K562 (cell line): ENCODE measurements around the gene PACRG. TPM values are rescaled to one million over a fixed set of nuclear protein-coding genes. Genes with fewer than 3 reads are reported as not detected.

ENCODE experiments used
- ATAC-seq: fragments of 200-7000 bp; cut with Tn5 transposase; 3 replicates; pipeline ENCODE4 v1.9.1; 2020; ENCODE audit warnings: moderate library complexity
- BruUV-seq: library from RNA; stranded (reverse); fragments of 400-500 nt; replicated peaks from 2 replicates; lab custom pipeline; 2021; lab: Mats Ljungman, UMichigan
- CTCF ChIA-PET: fragments of 300-600 bp; formaldehyde crosslinking; extraction: SDS; loops from one replicate; lab custom pipeline; 2021; ENCODE audit warnings: low intra/inter-chr PET ratio; lab: Yijun Ruan, JAX
- POLR2A ChIA-PET: fragments of 300-600, 350-650 bp; sonication (Branson Sonifier 250); formaldehyde crosslinking; extraction: SDS; loops from one replicate; lab custom pipeline; 2021; ENCODE audit warnings: antibody characterized with exemption, inconsistent platforms; lab: Yijun Ruan, JAX
- DNase-seq, 4 experiments: peaks; one replicate each; pipeline versions ENCODE4 v3.0.0 to v3.0.0-alpha.2; 2011 to 2018; ENCODE audit warnings: low spot score in 3 of 4, mixed read lengths in 3 of 4; ENCODE audit errors: extremely low read depth in 1 of 4
- FAIRE-seq: peaks from 2 replicates; lab custom pipeline; 2011; peaks lifted over from hg19 to GRCh38; lab: Jason Lieb, UNC
- H2AFZ ChIP-seq: 2 replicates; pipeline ENCODE4 v1.6.0; 2011; ENCODE audit warnings: low read depth, low read length, control low read depth, inconsistent platforms
- H3K27ac ChIP-seq: fragments of 200-600 bp; 3 replicates; pipeline ENCODE4 v1.8.0; 2011; ENCODE audit warnings: low read depth, mild to moderate bottlenecking, control low read depth, inconsistent platforms, low read length, moderate library complexity, mixed read lengths; ENCODE audit errors: extremely low read depth
- H3K27me3 ChIP-seq, 2 experiments: fragments of 300-600 bp in 1 of 2; 2 replicates in 1 of 2; 3 replicates in 1 of 2; pipeline versions ENCODE4 v1.6.0 to v1.8.0; 2011; ENCODE audit warnings: inconsistent platforms in 2 of 2, low read length in 2 of 2, mild to moderate bottlenecking in 1 of 2, mixed read lengths in 1 of 2, moderate library complexity in 1 of 2; ENCODE audit not compliant: control insufficient read depth in 2 of 2, insufficient read depth in 2 of 2
- H3K36me3 ChIP-seq: fragments of 300-600 bp; 3 replicates; pipeline ENCODE4 v1.8.0; 2011; ENCODE audit warnings: mild to moderate bottlenecking, low read length, inconsistent platforms; ENCODE audit not compliant: control insufficient read depth, insufficient read depth
- H3K4me1 ChIP-seq, 2 experiments: fragments of 200-600 bp in 1 of 2; replicated peaks in 1 of 2; 2 replicates in 1 of 2; 3 replicates in 1 of 2; pipeline versions ENCODE4 v1.5.1 to v1.8.0; 2011; ENCODE audit warnings: inconsistent platforms in 2 of 2, low read length in 2 of 2, mild to moderate bottlenecking in 1 of 2, mixed read lengths in 1 of 2, moderate library complexity in 1 of 2; ENCODE audit not compliant: control insufficient read depth in 2 of 2, insufficient read depth in 2 of 2
- H3K4me2 ChIP-seq: 2 replicates; pipeline ENCODE4 v1.6.1; 2011; ENCODE audit warnings: low read length, control low read depth, inconsistent platforms, mixed read lengths; ENCODE audit not compliant: insufficient read depth
- H3K4me3 ChIP-seq: fragments of 200-600 bp; sonication (generic), shearing (Covaris generic); 2 replicates; pipeline ENCODE4 v1.5.1; 2016; ENCODE audit warnings: control low read depth, inconsistent platforms
- H3K79me2 ChIP-seq: fragments of 200-600 bp; 3 replicates; pipeline ENCODE4 v1.8.0; 2011; ENCODE audit warnings: low read length, inconsistent platforms; ENCODE audit not compliant: control insufficient read depth, insufficient read depth
- H3K9ac ChIP-seq, 2 experiments: 2 replicates each; pipeline versions ENCODE4 v1.6.0 to v1.6.1; 2011; ENCODE audit warnings: low read depth in 2 of 2, low read length in 2 of 2, control low read depth in 1 of 2, inconsistent platforms in 1 of 2, mild to moderate bottlenecking in 1 of 2, mixed read lengths in 1 of 2; ENCODE audit not compliant: insufficient read depth in 1 of 2
- H3K9me1 ChIP-seq: one replicate; pipeline ENCODE4 v1.6.0; 2011; ENCODE audit warnings: inconsistent platforms, mild to moderate bottlenecking, low read length, moderate library complexity; ENCODE audit not compliant: control insufficient read depth, insufficient read depth
- H3K9me3 ChIP-seq: replicated peaks from 2 replicates; pipeline ENCODE4 v1.5.1; 2011; ENCODE audit warnings: low read depth, low read length, inconsistent platforms; ENCODE audit not compliant: control insufficient read depth, insufficient read depth
- H4K20me1 ChIP-seq: replicated peaks from 2 replicates; pipeline ENCODE4 v1.6.1; 2011; ENCODE audit warnings: low read length, inconsistent platforms, mixed read lengths; ENCODE audit not compliant: control insufficient read depth, insufficient read depth
- ARHGAP35 ChIP-seq: fragments of 450-650 bp; IDR thresholded peaks from 2 replicates; pipeline ENCODE4 v1.6.1; 2018; ENCODE audit not compliant: partially characterized antibody
- ATF7 ChIP-seq: fragments of 450-650 bp; IDR thresholded peaks from 2 replicates; pipeline ENCODE4 v1.7.1; 2014; ENCODE audit warnings: mild to moderate bottlenecking, moderate library complexity
- FOXJ3 ChIP-seq: sonication (generic); formaldehyde crosslinking; IDR thresholded peaks from 2 replicates; pipeline ENCODE4 v1.4.0; 2020; ENCODE audit warnings: mild to moderate bottlenecking, missing genetic modification reagents
- LCOR ChIP-seq: sonication (generic); formaldehyde crosslinking; IDR thresholded peaks from 2 replicates; pipeline ENCODE4 v1.8.0; 2022; ENCODE audit warnings: mild to moderate bottlenecking, missing genetic modification reagents
- TEAD1 ChIP-seq, 2 experiments: fragments of 450-650 bp in 1 of 2; sonication (generic) in 1 of 2; formaldehyde crosslinking; IDR thresholded peaks; 2 replicates each; pipeline versions ENCODE4 v1.4.0 to v1.8.0; 2020 to 2022; ENCODE audit warnings: mild to moderate bottlenecking in 2 of 2, missing genetic modification reagents in 1 of 2
- ZNF175 ChIP-seq: fragments of 200-800 bp; sonication (Bioruptor generic); IDR thresholded peaks from 2 replicates; pipeline ENCODE4 v1.6.1; 2016; ENCODE audit warnings: low read depth, mild to moderate bottlenecking, missing genetic modification characterization, missing compliant biosample characterization
- ZSCAN32 ChIP-seq: fragments of 450-650 bp; formaldehyde crosslinking; IDR thresholded peaks from 2 replicates; pipeline ENCODE4 v1.4.0; 2020; ENCODE audit warnings: mild to moderate bottlenecking, moderate library complexity
- WGBS: fragments of 100-300 bp; shearing (Covaris generic); methylation state at CpG from one replicate; pipeline ENCODE4 v1.1.6; 2016; ENCODE audit warnings: low coverage, mixed read lengths; ENCODE audit not compliant: insufficient coverage; ENCODE audit errors: missing lambda C conversion rate; 5-methylcytosine and 5-hydroxymethylcytosine counted together
- in situ Hi-C: fragments of 300-500 bp; cut with MboI; formaldehyde crosslinking; loops from 4 replicates; pipeline ENCODE4 v1.15.0; 2018; ENCODE audit warnings: inconsistent platforms, mixed read lengths
- intact Hi-C: fragments of 100-400 bp; cut with micrococcal nuclease; formaldehyde crosslinking; loops from 2 replicates; pipeline ENCODE4 v1.14.2; 2022
- polyA plus RNA-seq, 8 experiments: library from polyadenylated mRNA; depleted of rRNA in 4 of 8; stranded (reverse) in 5 of 8; unstranded in 3 of 8; fragments of >200 nt; fragmentation: Nextera tagmentation in 2 of 8; fragmentation: Illumina TruSeq in 1 of 8; extraction: Ambion mirVana in 2 of 8; extraction: Trizol in 1 of 8; gene quantifications; 2 replicates each; pipeline versions ENCODE4 v1.2.1 to v1.2.3, GENCODE V29; 2011 to 2014; ENCODE audit warnings: inconsistent platforms in 1 of 8, missing spikeins in 1 of 8
- total RNA-seq, 7 experiments: library from RNA; depleted of rRNA in 6 of 7; stranded (reverse); fragments of >200 nt in 6 of 7; fragmentation: Illumina TruSeq in 2 of 7; extraction: Trizol in 2 of 7; gene quantifications; 2 replicates each; pipeline versions ENCODE4 v1.2.1 to v1.2.3, GENCODE V29; 2011 to 2021; ENCODE audit warnings: low replicate concordance in 1 of 7

Gene PACRG
- total and polyA plus RNA-seq, 9 of the 15 experiments (the other 6 are each of a cell fraction or from before 2014, with no cell fraction given) = 0.04 TPM; not detected in 8

GRCh38 chr6:163126741-163127140, 399.0 kb downstream of the PACRG start:
- Histone ChIP-seq H4K20me1 (no peaks in the 10 kb centered on the region), H3K4me1 (no peaks in the 10 kb centered on the region), H3K9me3 (no peaks in the 10 kb centered on the region), H3K79me2 (no peaks in the 10 kb centered on the region), H2AFZ (no peak overlapping the region), H3K36me3 (no peaks in the 10 kb centered on the region), H3K9me1 (no peaks in the 10 kb centered on the region), H3K27ac (no peak overlapping the region), H3K4me3 (no peak overlapping the region), H3K4me2 (no peak overlapping the region), H3K9ac (no peak overlapping the region), H3K27me3 (0 out of 5 replicates have a peak, but pooled peaks cover 0 to 10% of the 10 kb centered on the region in 2 experiments)
- no peak for ATAC-seq
- no peak for TF ChIP-seq ZNF175 (CRISPR knock-in tag)
- CTCF ChIA-PET = no interaction called here
- no peak for FAIRE-seq
- BruUV-seq = no TSS peak
- POLR2A ChIA-PET = interaction anchor here (1.4 kb wide), 1 partner anchor 10 kb away, joined by 4 read pairs; no protein-coding TSS in a partner anchor
- intact Hi-C loops = no loop called here
- DNase-seq = no peak
- 0% methylated on average over 4 of the region's 4 CpGs for WGBS
- in situ Hi-C loops = no loop called here

- no peak overlapping the region for H3K9ac ChIP-seq
- no TSS peak for BruUV-seq
- 0 out of 5 replicates have a peak, but pooled peaks cover 0 to 10% of the 10 kb centered on the region in 2 experiments for H3K27me3 ChIP-seq
- H3K27ac ChIP-seq = no peak overlapping the region
- TF ChIP-seq FOXJ3 (CRISPR knock-in tag) (no peak), TEAD1 (CRISPR knock-in tag; IDR thresholded peaks at IDR 0.05) (no peak), ZSCAN32 (CRISPR knock-in tag) (no peak), LCOR (CRISPR knock-in tag) (no peak), ARHGAP35 (no peak), ATF7 (no peak)
- TF ChIP-seq, all 486 proteins: peak for 0
- Histone ChIP-seq H3K36me3 (no peaks in the 10 kb centered on the region), H3K4me1 (no peaks in the 10 kb centered on the region), H4K20me1 (no peaks in the 10 kb centered on the region), H2AFZ (no peak overlapping the region), H3K4me3 (no peak overlapping the region), H3K79me2 (no peaks in the 10 kb centered on the region), H3K4me2 (no peak overlapping the region), H3K9me3 (no peaks in the 10 kb centered on the region), H3K9me1 (no peaks in the 10 kb centered on the region)
- ChIA-PET CTCF (no interaction called here), POLR2A (interaction anchor here (1.2 kb wide), 1 partner anchor 10 kb away, joined by 3 read pairs; no protein-coding TSS in a partner anchor)
- intact Hi-C loops = no loop called here
- 12% methylated on average over 1 of the region's 1 CpG for WGBS
- FAIRE-seq (no peak), DNase-seq (no peak), ATAC-seq (no peak)
- in situ Hi-C loops = no loop called here
These were observed 399.8 kb downstream of the PACRG start for GRCh38 chr6:163127587-163127986.
